GM12801 (cell line): ENCODE measurements around the gene HIC1.

Experiments used
- TF ChIP-seq, protein P1 (sequence below): IDR thresholded peaks from one replicate; pipeline ENCODE4 v1.5.1; 2011; ENCODE audit warnings: control low read depth; ENCODE audit not compliant: insufficient read length; ENCODE audit errors: extremely low read depth

Gene HIC1

DNA sequence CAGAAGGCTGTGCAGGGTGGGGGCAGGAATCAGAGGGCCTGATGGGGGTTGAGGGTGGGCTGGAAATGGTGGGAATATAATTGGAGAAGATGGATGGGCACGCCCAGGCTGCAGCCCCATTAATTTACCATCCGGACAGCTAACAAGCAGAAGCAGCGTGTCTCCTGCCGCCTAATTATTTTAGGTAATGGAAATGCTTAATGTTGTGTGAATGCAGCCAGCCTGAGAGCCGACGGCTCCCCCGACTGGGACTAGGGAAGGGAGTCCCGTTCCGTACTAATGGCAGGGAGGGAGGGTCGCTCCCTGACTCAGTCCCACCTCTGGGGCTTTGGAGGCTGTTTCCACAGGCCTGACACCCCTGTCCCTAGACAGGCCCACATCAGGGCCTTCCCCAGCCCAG, 17.7 kb upstream of the HIC1 start:
- TF ChIP-seq, protein P1, sequence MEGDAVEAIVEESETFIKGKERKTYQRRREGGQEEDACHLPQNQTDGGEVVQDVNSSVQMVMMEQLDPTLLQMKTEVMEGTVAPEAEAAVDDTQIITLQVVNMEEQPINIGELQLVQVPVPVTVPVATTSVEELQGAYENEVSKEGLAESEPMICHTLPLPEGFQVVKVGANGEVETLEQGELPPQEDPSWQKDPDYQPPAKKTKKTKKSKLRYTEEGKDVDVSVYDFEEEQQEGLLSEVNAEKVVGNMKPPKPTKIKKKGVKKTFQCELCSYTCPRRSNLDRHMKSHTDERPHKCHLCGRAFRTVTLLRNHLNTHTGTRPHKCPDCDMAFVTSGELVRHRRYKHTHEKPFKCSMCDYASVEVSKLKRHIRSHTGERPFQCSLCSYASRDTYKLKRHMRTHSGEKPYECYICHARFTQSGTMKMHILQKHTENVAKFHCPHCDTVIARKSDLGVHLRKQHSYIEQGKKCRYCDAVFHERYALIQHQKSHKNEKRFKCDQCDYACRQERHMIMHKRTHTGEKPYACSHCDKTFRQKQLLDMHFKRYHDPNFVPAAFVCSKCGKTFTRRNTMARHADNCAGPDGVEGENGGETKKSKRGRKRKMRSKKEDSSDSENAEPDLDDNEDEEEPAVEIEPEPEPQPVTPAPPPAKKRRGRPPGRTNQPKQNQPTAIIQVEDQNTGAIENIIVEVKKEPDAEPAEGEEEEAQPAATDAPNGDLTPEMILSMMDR = no peak

GRCh38 chr17:2040219-2040827, 14.6 kb upstream of the HIC1 start:
- TF ChIP-seq, protein P1 = no peak

DNA sequence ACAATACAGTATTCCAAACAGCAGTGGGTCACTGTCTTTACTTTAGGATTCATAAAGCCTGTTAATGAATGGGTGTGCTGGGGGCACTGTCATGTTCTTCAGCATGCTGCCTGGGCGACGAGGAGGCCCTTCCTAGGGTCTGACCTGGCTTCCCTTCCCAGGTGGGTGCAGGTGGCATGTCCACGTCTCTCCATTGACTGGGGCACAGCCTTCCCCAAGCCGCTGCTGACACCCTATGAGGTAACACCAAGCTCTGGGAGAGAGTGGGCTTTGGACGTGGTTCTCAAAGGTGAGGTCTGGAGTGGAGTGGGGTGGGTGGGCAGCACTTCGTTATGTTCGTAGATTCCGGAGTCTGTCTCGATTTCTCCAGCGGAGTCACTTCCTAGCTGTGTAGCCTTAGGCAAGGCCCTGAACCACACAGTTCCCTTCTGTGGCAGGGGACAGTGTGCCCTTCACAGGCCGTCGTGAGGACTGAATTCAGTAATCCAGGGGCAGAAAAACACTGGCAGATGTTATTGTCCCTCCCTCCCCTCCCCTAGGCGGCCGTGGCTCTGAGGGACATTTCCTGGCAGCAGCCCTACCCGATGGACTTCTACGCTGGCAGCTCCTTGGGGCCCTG, 13.9 kb upstream of the HIC1 start:
- TF ChIP-seq, protein P1 = no peak

- TF ChIP-seq, protein P1 = no peak
Measured at GRCh38 chr17:2041561-2042389, 13.1 kb upstream of the HIC1 start, which contains the start of gene OVCA2. OVCA2 (plus strand) TSS chr17:2042022; CDS start chr17:2042048, 26 bp downstream.

DNA sequence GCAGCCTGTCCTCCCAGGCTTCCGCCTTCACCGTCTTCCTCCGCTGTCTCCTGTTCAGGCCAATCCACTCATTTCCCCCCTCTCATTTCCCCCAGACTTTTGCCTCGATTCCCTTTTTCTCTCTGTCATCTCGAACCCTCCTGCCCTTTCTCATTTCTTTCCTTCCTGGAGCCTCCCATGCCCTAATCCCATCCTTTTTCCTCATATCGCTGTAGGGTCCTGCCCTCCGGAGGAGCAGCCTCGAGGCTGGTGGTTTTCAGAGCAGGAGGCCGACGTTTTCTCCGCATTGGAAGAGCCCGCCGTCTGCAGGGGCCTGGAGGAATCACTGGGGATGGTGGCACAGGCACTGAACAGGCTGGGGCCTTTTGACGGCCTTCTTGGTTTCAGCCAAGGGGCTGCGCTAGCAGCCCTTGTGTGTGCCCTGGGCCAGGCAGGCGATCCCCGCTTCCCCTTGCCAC, 12.5 kb upstream of the HIC1 start:
- TF ChIP-seq, protein P1 = no peak

DNA sequence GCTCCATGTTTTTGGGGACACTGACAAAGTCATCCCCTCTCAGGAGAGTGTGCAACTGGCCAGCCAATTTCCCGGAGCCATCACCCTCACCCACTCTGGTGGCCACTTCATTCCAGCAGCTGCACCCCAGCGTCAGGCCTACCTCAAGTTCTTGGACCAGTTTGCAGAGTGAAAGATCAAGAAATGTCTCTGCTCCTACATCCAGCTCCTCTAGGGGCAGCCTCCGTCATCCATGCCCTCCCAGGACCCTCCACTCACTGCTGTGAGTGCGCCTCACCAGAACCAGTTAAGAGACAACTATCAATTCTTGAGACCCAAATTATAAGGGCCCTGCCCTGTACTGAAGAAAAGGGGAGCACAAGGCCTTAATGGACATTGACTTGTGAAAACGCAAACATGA, 12.0 kb upstream of the HIC1 start:
- TF ChIP-seq, protein P1 = no peak

GRCh38 chr17:2043785-2044184, 11.1 kb upstream of the HIC1 start:
- TF ChIP-seq, protein P1 = no peak
